Caco-2 (cell line): ENCODE measurements around the gene SLC4A4. TPM values are rescaled to one million over a fixed set of nuclear protein-coding genes. Genes with fewer than 3 reads are reported as not detected.

Source experiments
- BruUV-seq: library from RNA; stranded (reverse); fragments of 400-500 nt; replicated peaks from 2 replicates; lab custom pipeline; 2021; lab: Mats Ljungman, UMichigan
- CTCF ChIA-PET: fragments of 300-600 bp; sonication (Branson Sonifier 250); formaldehyde crosslinking; loops from one replicate; lab custom pipeline; 2022; ENCODE audit warnings: antibody characterized with exemption; lab: Charles Lee
- POLR2A ChIA-PET: fragments of 300-600 bp; sonication (Branson Sonifier 250); formaldehyde crosslinking; loops from one replicate; lab custom pipeline; 2022; ENCODE audit warnings: antibody characterized with exemption; lab: Charles Lee
- DNase-seq, 2 experiments: peaks; one replicate each; pipeline versions ENCODE4 v3.0.0 to v3.0.0-alpha.2; 2020 to 2022
- H3K27me3 ChIP-seq: replicated peaks from 2 replicates; pipeline ENCODE4 v1.6.0; 2011; ENCODE audit warnings: low read length; ENCODE audit not compliant: control insufficient read depth, insufficient read depth
- H3K36me3 ChIP-seq: 2 replicates; pipeline ENCODE4 v1.5.1; 2011; ENCODE audit warnings: low read length; ENCODE audit not compliant: control insufficient read depth, insufficient read depth
- H3K4me1 ChIP-seq: fragments of 250-450 bp; sonication (Bioruptor Pico); 2 replicates; pipeline ENCODE4 v1.5.1; 2020; ENCODE audit warnings: mild to moderate bottlenecking
- H3K4me3 ChIP-seq: 2 replicates; pipeline ENCODE4 v1.5.1; 2011; ENCODE audit warnings: low read depth, mild to moderate bottlenecking, control low read depth, low read length
- H3K9me3 ChIP-seq: fragments of 250-450 bp; sonication (Bioruptor Pico); 2 replicates; pipeline ENCODE4 v1.5.1; 2020; ENCODE audit warnings: mild to moderate bottlenecking, moderate library complexity
- H3K27ac Mint-ChIP-seq: one replicate; pipeline ENCODE4 v1.8.0; 2022; ENCODE audit warnings: mixed read lengths; ENCODE audit not compliant: unreplicated experiment
- H3K27me3 Mint-ChIP-seq: one replicate; pipeline ENCODE4 v1.8.0; 2022; ENCODE audit warnings: mixed read lengths; ENCODE audit not compliant: insufficient read depth, unreplicated experiment
- H3K36me3 Mint-ChIP-seq: one replicate; pipeline ENCODE4 v1.8.0; 2022; ENCODE audit warnings: mild to moderate bottlenecking, mixed read lengths; ENCODE audit not compliant: insufficient read depth, unreplicated experiment
- H3K4me1 Mint-ChIP-seq: one replicate; pipeline ENCODE4 v1.8.0; 2022; ENCODE audit warnings: low read depth, mixed read lengths; ENCODE audit not compliant: unreplicated experiment
- H3K4me3 Mint-ChIP-seq: one replicate; pipeline ENCODE4 v1.8.0; 2022; ENCODE audit warnings: mild to moderate bottlenecking, moderate library complexity, mixed read lengths; ENCODE audit not compliant: unreplicated experiment
- H3K9me3 Mint-ChIP-seq: one replicate; pipeline ENCODE4 v1.8.0; 2022; ENCODE audit warnings: mixed read lengths; ENCODE audit not compliant: unreplicated experiment
- CTCF ChIP-seq, 2 experiments: fragments of 200-600 bp in 1 of 2; IDR thresholded peaks; 1 replicate in 1 of 2; 2 replicates in 1 of 2; pipeline versions ENCODE4 v1.5.1 to v1.8.0; 2011 to 2022; ENCODE audit warnings: antibody characterized with exemption in 1 of 2, control low read depth in 1 of 2, inconsistent platforms in 1 of 2, low read depth in 1 of 2, low read length in 1 of 2, mild to moderate bottlenecking in 1 of 2, moderate library complexity in 1 of 2; ENCODE audit not compliant: insufficient read depth in 1 of 2, severe bottlenecking in 1 of 2, unreplicated experiment in 1 of 2
- intact Hi-C: fragments of 100-400 bp; cut with micrococcal nuclease; formaldehyde crosslinking; loops from one replicate; pipeline ENCODE4 v1.10.0; 2022; ENCODE audit not compliant: unreplicated experiment
- total RNA-seq: library from RNA; stranded (reverse); gene quantifications from 2 replicates; pipeline ENCODE4 v1.2.3, GENCODE V29; 2022

SLC4A4 gene
- total RNA-seq, 1 experiment from 2014 or later, result 0.29 TPM

- ChIA-PET POLR2A (no interaction called here), CTCF (interaction anchor here (0.6 kb wide), 1 partner anchor 291 kb away, joined by 7 read pairs; no protein-coding TSS in a partner anchor)
- Mint-ChIP-seq H3K27me3 (no peaks in the 10 kb centered on the region), H3K4me1 (no peaks in the 10 kb centered on the region), H3K27ac (no peak overlapping the region), H3K9me3 (no peaks in the 10 kb centered on the region), H3K4me3 (no peak overlapping the region), H3K36me3 (no peaks in the 10 kb centered on the region)
- Histone ChIP-seq H3K27me3 (no peaks in the 10 kb centered on the region), H3K36me3 (no peaks in the 10 kb centered on the region), H3K9me3 (no peaks in the 10 kb centered on the region), H3K4me3 (no peak overlapping the region), H3K4me1 (no peaks in the 10 kb centered on the region)
- TF ChIP-seq CTCF (IDR thresholded peaks at IDR 0.05; ENCODE audit: insufficient read depth in 1 of 2, low read depth in 1 of 2, low read length in 1 of 2, severe bottlenecking in 1 of 2, unreplicated experiment in 1 of 2), result no peak
- BruUV-seq, result no TSS peak
- intact Hi-C loops, result no loop called here
- peak in 1 of 2 experiments; percentile 3 for DNase-seq
These were observed 188.0 kb downstream of the SLC4A4 start for GRCh38 chr4:71526637-71527406.

GRCh38 chr4:71532407-71532806, 193.6 kb downstream of the SLC4A4 start:
- H3K4me1 Mint-ChIP-seq, result no peaks in the 10 kb centered on the region
- CTCF ChIA-PET, result no interaction called here
- H3K27ac Mint-ChIP-seq, result no peak overlapping the region
- H3K36me3 Mint-ChIP-seq, result no peaks in the 10 kb centered on the region
- TF ChIP-seq CTCF (IDR thresholded peaks at IDR 0.05; ENCODE audit: insufficient read depth in 1 of 2, low read depth in 1 of 2, low read length in 1 of 2, severe bottlenecking in 1 of 2, unreplicated experiment in 1 of 2), result no peak
- no peak overlapping the region for H3K4me3 Mint-ChIP-seq
- no TSS peak for BruUV-seq
- H3K27me3 Mint-ChIP-seq, result no peaks in the 10 kb centered on the region
- H3K36me3 ChIP-seq, result no peaks in the 10 kb centered on the region
- H3K9me3 ChIP-seq, result no peaks in the 10 kb centered on the region
- no peaks in the 10 kb centered on the region for H3K27me3 ChIP-seq
- no peaks in the 10 kb centered on the region for H3K9me3 Mint-ChIP-seq
- POLR2A ChIA-PET, result no interaction called here
- H3K4me3 ChIP-seq, result no peak overlapping the region
- H3K4me1 ChIP-seq, result no peaks in the 10 kb centered on the region
- DNase-seq, result no peak
- intact Hi-C loops, result no loop called here

GRCh38 chr4:71533121-71533520, 194.3 kb downstream of the SLC4A4 start:
- Histone ChIP-seq H3K27me3 (no peaks in the 10 kb centered on the region), H3K36me3 (no peaks in the 10 kb centered on the region), H3K4me3 (no peak overlapping the region), H3K4me1 (no peaks in the 10 kb centered on the region), H3K9me3 (no peaks in the 10 kb centered on the region)
- CTCF ChIA-PET, result no interaction called here
- Mint-ChIP-seq H3K4me3 (no peak overlapping the region), H3K27ac (no peak overlapping the region), H3K9me3 (no peaks in the 10 kb centered on the region), H3K4me1 (no peaks in the 10 kb centered on the region), H3K36me3 (no peaks in the 10 kb centered on the region), H3K27me3 (no peaks in the 10 kb centered on the region)
- intact Hi-C loops, result no loop called here
- BruUV-seq, result no TSS peak
- POLR2A ChIA-PET, result no interaction called here
- no peak for DNase-seq
- TF ChIP-seq CTCF (IDR thresholded peaks at IDR 0.05; ENCODE audit: insufficient read depth in 1 of 2, low read depth in 1 of 2, low read length in 1 of 2, severe bottlenecking in 1 of 2, unreplicated experiment in 1 of 2), result no peak
